ENCODE data around the gene FBXW11. TPM values are rescaled to one million over a fixed set of nuclear protein-coding genes. Genes with fewer than 3 reads are reported as not detected.
A peak's percentile ranks its signal among the peaks of the same experiment; 100 is the strongest.

FBXW11 gene
- total RNA-seq, 3 donors from 2014 or later, result 60.3 to 81.5 (median 64.0) TPM

GRCh38 chr5:171956314-171956713 lies 50.1 kb downstream of the FBXW11 start:
- Histone ChIP-seq H3K27me3 (no peaks in the 10 kb centered on the region), H3K4me3 (no peak overlapping the region), H3K9me3 (no peaks in the 10 kb centered on the region), H3K4me1 (peaks cover 0 to 18% of the 10 kb centered on the region in 2 donors), H3K36me3 (no peaks in the 10 kb centered on the region), H3K27ac (peak overlapping the region; percentile 6 to 72)
- TF ChIP-seq POLR2A (IDR thresholded peaks at IDR 0.05), result no peak
- no peak for TF ChIP-seq POLR2AphosphoS5 (IDR thresholded peaks at IDR 0.05)
- TF ChIP-seq CTCF (IDR thresholded peaks at IDR 0.05), result no peak
- no peak for DNase-seq (ENCODE audit: low spot score in 2 of 2)
- intact Hi-C loops (cut with DNase I; ENCODE audit: low total_unique reads), result no loop called here

GRCh38 chr5:171955761-171956160 lies 50.7 kb downstream of the FBXW11 start:
- DNase-seq (ENCODE audit: low spot score in 2 of 2), result no peak
- Histone ChIP-seq H3K4me3 (no peak overlapping the region), H3K27me3 (no peaks in the 10 kb centered on the region), H3K9me3 (no peaks in the 10 kb centered on the region), H3K4me1 (peaks cover 0 to 18% of the 10 kb centered on the region in 2 donors), H3K27ac (no peak overlapping the region), H3K36me3 (no peaks in the 10 kb centered on the region)
- no peak for TF ChIP-seq POLR2AphosphoS5 (IDR thresholded peaks at IDR 0.05)
- no peak for TF ChIP-seq CTCF (IDR thresholded peaks at IDR 0.05)
- no peak for TF ChIP-seq POLR2A (IDR thresholded peaks at IDR 0.05)
- intact Hi-C loops (cut with DNase I; ENCODE audit: low total_unique reads), result no loop called here

- Histone ChIP-seq H3K27me3 (no peaks in the 10 kb centered on the region), H3K36me3 (no peaks in the 10 kb centered on the region), H3K4me1 (peaks cover 0 to 18% of the 10 kb centered on the region in 2 donors), H3K4me3 (no peak overlapping the region), H3K9me3 (no peaks in the 10 kb centered on the region), H3K27ac (peak overlapping the region; percentile 34 to 48)
- intact Hi-C loops (cut with DNase I; ENCODE audit: low total_unique reads), result no loop called here
- no peak for TF ChIP-seq POLR2AphosphoS5 (IDR thresholded peaks at IDR 0.05)
- no peak for TF ChIP-seq POLR2A (IDR thresholded peaks at IDR 0.05)
- TF ChIP-seq CTCF (IDR thresholded peaks at IDR 0.05), result no peak
- no peak for DNase-seq (ENCODE audit: low spot score in 2 of 2)
These were observed 51.7 kb downstream of the FBXW11 start for GRCh38 chr5:171954721-171955120.

GRCh38 chr5:171953860-171954701 lies 52.4 kb downstream of the FBXW11 start:
- Histone ChIP-seq H3K27me3 (no peaks in the 10 kb centered on the region), H3K9me3 (no peaks in the 10 kb centered on the region), H3K27ac (no peak overlapping the region), H3K36me3 (no peaks in the 10 kb centered on the region), H3K4me1 (peaks cover 0 to 18% of the 10 kb centered on the region in 2 donors), H3K4me3 (no peak overlapping the region)
- intact Hi-C loops (cut with DNase I; ENCODE audit: low total_unique reads), result no loop called here
- TF ChIP-seq POLR2A (IDR thresholded peaks at IDR 0.05) (no peak), CTCF (IDR thresholded peaks at IDR 0.05) (no peak), POLR2AphosphoS5 (IDR thresholded peaks at IDR 0.05) (no peak)
- DNase-seq (ENCODE audit: low spot score in 2 of 2), result no peak

- no peaks in the 10 kb centered on the region for H3K9me3 ChIP-seq
- TF ChIP-seq POLR2AphosphoS5 (IDR thresholded peaks at IDR 0.05), result no peak
- no peak for TF ChIP-seq POLR2A (IDR thresholded peaks at IDR 0.05)
- TF ChIP-seq CTCF (IDR thresholded peaks at IDR 0.05), result no peak
- H3K4me1 ChIP-seq, result peaks cover 0 to 7% of the 10 kb centered on the region in 2 donors
- no peak overlapping the region for H3K27ac ChIP-seq
- H3K4me3 ChIP-seq, result no peak overlapping the region
- DNase-seq (ENCODE audit: low spot score in 2 of 2), result no peak
- intact Hi-C loops (cut with DNase I; ENCODE audit: low total_unique reads), result no loop called here
- no peaks in the 10 kb centered on the region for H3K27me3 ChIP-seq
- no peaks in the 10 kb centered on the region for H3K36me3 ChIP-seq
These were observed 54.4 kb downstream of the FBXW11 start for GRCh38 chr5:171952021-171952420.
